WTC11 (cell line): ENCODE measurements around the gene HAVCR2. TPM values are rescaled to one million over a fixed set of nuclear protein-coding genes. Genes with fewer than 3 reads are reported as not detected.

ENCODE experiments used
- ATAC-seq: fragments of 200-7000 bp; cut with Tn5 transposase; 2 replicates; pipeline ENCODE4 v1.10.0; 2021; ENCODE audit warnings: mild to moderate bottlenecking, moderate library complexity
- CTCF ChIA-PET: fragments of 300-600 bp; sonication (Branson Sonifier 250); formaldehyde crosslinking; loops from one replicate; lab custom pipeline; 2021; ENCODE audit warnings: antibody characterized with exemption; lab: Charles Lee
- POLR2A ChIA-PET: fragments of 350-600 bp; sonication (Branson Sonifier 250); formaldehyde crosslinking; loops from one replicate; lab custom pipeline; 2021; ENCODE audit warnings: antibody characterized with exemption; lab: Charles Lee
- DNase-seq: peaks from one replicate; pipeline ENCODE4 v3.0.0; 2021; ENCODE audit warnings: low spot score
- H3K27ac Mint-ChIP-seq: 2 replicates; pipeline ENCODE4 v1.8.0; 2021; ENCODE audit warnings: mixed read lengths
- H3K27me3 Mint-ChIP-seq: 2 replicates; pipeline ENCODE4 v1.8.0; 2021; ENCODE audit warnings: low read depth, mild to moderate bottlenecking, moderate library complexity, mixed read lengths
- H3K36me3 Mint-ChIP-seq: 2 replicates; pipeline ENCODE4 v1.8.0; 2021; ENCODE audit warnings: mixed read lengths
- H3K4me1 Mint-ChIP-seq: 2 replicates; pipeline ENCODE4 v1.8.0; 2022; ENCODE audit warnings: mixed read lengths
- H3K4me3 Mint-ChIP-seq: 2 replicates; pipeline ENCODE4 v1.8.0; 2021; ENCODE audit warnings: mild to moderate bottlenecking, moderate library complexity, mixed read lengths
- H3K9me3 Mint-ChIP-seq: 2 replicates; pipeline ENCODE4 v1.8.0; 2021; ENCODE audit warnings: mixed read lengths
- ARID4B ChIP-seq: sonication (generic); formaldehyde crosslinking; IDR thresholded peaks from 2 replicates; pipeline ENCODE4 v1.8.0; 2023; ENCODE audit warnings: missing genetic modification reagents, mild to moderate bottlenecking, borderline replicate concordance
- ATF3 ChIP-seq: sonication (generic); formaldehyde crosslinking; conservative IDR thresholded peaks from 2 replicates; pipeline ENCODE4 v1.8.1; 2022; ENCODE audit warnings: mild to moderate bottlenecking, missing genetic modification reagents
- E2F4 ChIP-seq: sonication (generic); formaldehyde crosslinking; IDR thresholded peaks from 2 replicates; pipeline ENCODE4 v1.8.1; 2022; ENCODE audit warnings: low read depth, mild to moderate bottlenecking, moderate library complexity, missing genetic modification reagents, borderline replicate concordance
- E2F5 ChIP-seq: sonication (generic); formaldehyde crosslinking; IDR thresholded peaks from 2 replicates; pipeline ENCODE4 v1.8.1; 2022; ENCODE audit warnings: mild to moderate bottlenecking, moderate library complexity, missing genetic modification reagents
- ERG ChIP-seq: fragments of 250-450 bp; sonication (Bioruptor Pico); IDR thresholded peaks from 2 replicates; pipeline ENCODE4 v1.8.0; 2021; ENCODE audit warnings: mild to moderate bottlenecking
- ESRRA ChIP-seq: sonication (generic); formaldehyde crosslinking; IDR thresholded peaks from 2 replicates; pipeline ENCODE4 v1.8.1; 2022; ENCODE audit warnings: mild to moderate bottlenecking, missing genetic modification reagents, borderline replicate concordance
- HMGXB4 ChIP-seq: sonication (generic); formaldehyde crosslinking; IDR thresholded peaks from 2 replicates; pipeline ENCODE4 v1.8.1; 2023; ENCODE audit warnings: mild to moderate bottlenecking, moderate library complexity, missing genetic modification reagents
- IRF2 ChIP-seq: sonication (generic); formaldehyde crosslinking; IDR thresholded peaks from 2 replicates; pipeline ENCODE4 v1.8.0; 2022; ENCODE audit warnings: low read depth, missing genetic modification reagents, borderline replicate concordance
- KAT7 ChIP-seq: sonication (generic); formaldehyde crosslinking; IDR thresholded peaks from 2 replicates; pipeline ENCODE4 v1.8.1; 2023; ENCODE audit warnings: missing genetic modification reagents, mild to moderate bottlenecking, borderline replicate concordance
- NFYB ChIP-seq: sonication (generic); formaldehyde crosslinking; conservative IDR thresholded peaks from 2 replicates; pipeline ENCODE4 v1.8.0; 2022; ENCODE audit warnings: low read depth, missing genetic modification reagents
- RELA ChIP-seq: sonication (generic); formaldehyde crosslinking; IDR thresholded peaks from 2 replicates; pipeline ENCODE4 v1.8.1; 2022; ENCODE audit warnings: missing genetic modification reagents, mild to moderate bottlenecking, borderline replicate concordance
- RORB ChIP-seq: fragments of 250-450 bp; sonication (Bioruptor Pico); IDR thresholded peaks from 2 replicates; pipeline ENCODE4 v1.9.0; 2021; ENCODE audit warnings: mild to moderate bottlenecking
- SMAD4 ChIP-seq: sonication (generic); formaldehyde crosslinking; IDR thresholded peaks from 2 replicates; pipeline ENCODE4 v1.8.0; 2022; ENCODE audit warnings: mild to moderate bottlenecking, missing genetic modification reagents
- STAT6 ChIP-seq: sonication (generic); formaldehyde crosslinking; conservative IDR thresholded peaks from 2 replicates; pipeline ENCODE4 v1.8.1; 2023; ENCODE audit warnings: mild to moderate bottlenecking, low read depth, missing genetic modification reagents, moderate library complexity
- TCF7 ChIP-seq: sonication (generic); formaldehyde crosslinking; IDR thresholded peaks from 2 replicates; pipeline ENCODE4 v1.8.0; 2022; ENCODE audit warnings: mild to moderate bottlenecking, low read depth, missing genetic modification reagents, moderate library complexity
- USF2 ChIP-seq: sonication (generic); formaldehyde crosslinking; IDR thresholded peaks from 2 replicates; pipeline ENCODE4 v1.8.1; 2023; ENCODE audit warnings: mild to moderate bottlenecking, missing genetic modification reagents, moderate library complexity
- ZNF396 ChIP-seq: fragments of 250-450 bp; sonication (Bioruptor Pico); IDR thresholded peaks from 2 replicates; pipeline ENCODE4 v1.8.0; 2021; ENCODE audit warnings: mild to moderate bottlenecking, moderate library complexity, borderline replicate concordance
- total RNA-seq: library from RNA; stranded (reverse); gene quantifications from 3 replicates; pipeline ENCODE4 v1.2.3, GENCODE V29; 2021

HAVCR2 gene
- total RNA-seq, 1 experiment from 2014 or later: 0.33 TPM

GRCh38 chr5:157142317-157143126 is 33.7 kb upstream of the HAVCR2 start, which contains the start of gene MED7 (continued):
- no peak for TF ChIP-seq STAT6 (CRISPR knock-in tag)
- TF ChIP-seq TCF7 (CRISPR knock-in tag): no peak
- TF ChIP-seq ERG (CRISPR knock-in tag): no peak
- TF ChIP-seq, all 79 proteins: peak for 10

- Mint-ChIP-seq H3K27me3 (no peaks in the 10 kb centered on the region), H3K4me1 (peaks cover 14% of the 10 kb centered on the region), H3K27ac (no peak overlapping the region), H3K36me3 (peaks cover 32% of the 10 kb centered on the region), H3K9me3 (no peaks in the 10 kb centered on the region), H3K4me3 (no peak overlapping the region)
- DNase-seq (no peak), ATAC-seq (no peak)
- ChIA-PET CTCF (no interaction called here), POLR2A (no interaction called here)
- TF ChIP-seq IRF2 (CRISPR knock-in tag): no peak
- TF ChIP-seq SMAD4: no peak
These were observed 28.8 kb upstream of the HAVCR2 start for GRCh38 chr5:157137691-157138090.

- Mint-ChIP-seq H3K4me3 (no peak overlapping the region), H3K27me3 (no peaks in the 10 kb centered on the region), H3K36me3 (peaks cover under 1% of the 10 kb centered on the region; the same call in 1 of the 2 replicates), H3K9me3 (peaks cover 3% of the 10 kb centered on the region; the same call in 1 of the 2 replicates), H3K4me1 (peaks cover 13% of the 10 kb centered on the region), H3K27ac (no peak overlapping the region)
- ChIA-PET CTCF (interaction anchor here (0.7 to 1.7 kb wide), 14 partner anchors 11 to 1189 kb away, joined by 3 to 7 read pairs (median 3); partner anchors contain the start of gene MED7), POLR2A (interaction anchor here (1.4 kb wide), 1 partner anchor 10 kb away, joined by 12 read pairs; the partner anchor contains the start of gene MED7)
- ATAC-seq (no peak), DNase-seq (no peak)
- no peak for TF ChIP-seq ESRRA (CRISPR knock-in tag)
- TF ChIP-seq USF2 (CRISPR knock-in tag): no peak
- TF ChIP-seq ZNF396: no peak
- TF ChIP-seq RELA (CRISPR knock-in tag): no peak
- TF ChIP-seq RORB (CRISPR knock-in tag): no peak
- no peak for TF ChIP-seq HMGXB4 (CRISPR knock-in tag)
- no peak for TF ChIP-seq ATF3 (CRISPR knock-in tag)
- TF ChIP-seq ARID4B (CRISPR knock-in tag): no peak
- no peak for TF ChIP-seq NFYB (CRISPR knock-in tag)
- TF ChIP-seq E2F4 (CRISPR knock-in tag): no peak
- no peak for TF ChIP-seq KAT7 (CRISPR knock-in tag)
- TF ChIP-seq E2F5: no peak
These were observed 23.4 kb upstream of the HAVCR2 start for GRCh38 chr5:157132281-157132612.
